Colonic mucosa (tissue), 4 donors: ENCODE data around the gene SEC31A. TPM values are rescaled to one million over a fixed set of nuclear protein-coding genes. Genes with fewer than 3 reads are reported as not detected.

ENCODE experiments used
- DNase-seq: peaks from one replicate; pipeline ENCODE4 v3.0.0-alpha.2; 2020
- H3K27ac ChIP-seq: fragments of 200-600 bp; one replicate; pipeline ENCODE4 v1.8.0; 2021
- H3K27me3 ChIP-seq: fragments of 200-600 bp; one replicate; pipeline ENCODE4 v1.8.0; 2021
- H3K36me3 ChIP-seq: fragments of 200-600 bp; one replicate; pipeline ENCODE4 v1.8.0; 2021
- H3K4me1 ChIP-seq: fragments of 200-600 bp; one replicate; pipeline ENCODE4 v1.8.0; 2021; ENCODE audit warnings: mild to moderate bottlenecking
- H3K4me3 ChIP-seq: fragments of 200-600 bp; one replicate; pipeline ENCODE4 v1.8.0; 2021
- H3K9ac ChIP-seq, 2 donors: one replicate each; pipeline ENCODE4 v1.7.0; 2013; ENCODE audit warnings: control low read depth in 2 of 2, low read depth in 2 of 2, low read length in 2 of 2
- H3K9me3 ChIP-seq: fragments of 200-600 bp; one replicate; pipeline ENCODE4 v1.8.0; 2021
- intact Hi-C: fragments of 100-400 bp; cut with DNase I; formaldehyde crosslinking; loops from one replicate; pipeline ENCODE4 v1.14.1; 2022
- total RNA-seq, 2 donors: library from RNA; stranded (reverse); fragmentation: NEBNext Ultra II Directional in 1 of 2; extraction: Animal tissue kit (Norgen Biotek cat#: 25700) in 1 of 2; gene quantifications; one replicate each; pipeline ENCODE4 v1.2.1, GENCODE V29; 2021
- TF ChIP-seq, protein P1 (sequence below): fragments of 200-600 bp; IDR thresholded peaks from one replicate; pipeline ENCODE4 v1.8.0; 2022; ENCODE audit warnings: antibody characterized with exemption, mild to moderate bottlenecking
- donor health status: healthy.
- donor health status: DM: no; HTN: no; CAD: no.
- donor health status: DM: no; HTN: no; CAD: no.

SEC31A gene
- total RNA-seq, 2 donors from 2014 or later: 158 to 188 TPM

DNA sequence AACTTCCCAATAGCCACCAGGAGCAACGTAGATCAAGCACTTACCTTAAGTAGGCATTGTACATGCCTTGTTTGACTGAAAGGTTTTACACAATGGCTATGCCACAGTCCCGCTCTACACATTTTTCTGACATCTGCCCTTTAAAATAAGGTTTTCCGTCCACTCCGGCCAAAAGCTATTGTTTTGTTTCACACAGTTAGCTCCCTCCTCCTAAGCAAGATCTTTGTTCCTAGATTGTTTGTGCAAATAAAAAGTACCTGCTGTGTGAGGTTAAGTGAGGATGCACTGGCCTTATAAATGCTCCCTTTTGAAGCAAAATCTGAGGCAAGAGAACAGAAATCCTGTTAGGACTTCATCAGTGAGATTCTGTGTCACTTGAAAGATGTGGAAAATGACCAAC, 104.1 kb downstream of the SEC31A start:
- intact Hi-C loops: no loop called here
- Histone ChIP-seq H3K9me3 (no peaks in the 10 kb centered on the region), H3K4me1 (no peaks in the 10 kb centered on the region), H3K4me3 (no peak overlapping the region), H3K36me3 (no peaks in the 10 kb centered on the region), H3K9ac (no peak overlapping the region), H3K27me3 (no peaks in the 10 kb centered on the region), H3K27ac (no peak overlapping the region)
- TF ChIP-seq, protein P1, sequence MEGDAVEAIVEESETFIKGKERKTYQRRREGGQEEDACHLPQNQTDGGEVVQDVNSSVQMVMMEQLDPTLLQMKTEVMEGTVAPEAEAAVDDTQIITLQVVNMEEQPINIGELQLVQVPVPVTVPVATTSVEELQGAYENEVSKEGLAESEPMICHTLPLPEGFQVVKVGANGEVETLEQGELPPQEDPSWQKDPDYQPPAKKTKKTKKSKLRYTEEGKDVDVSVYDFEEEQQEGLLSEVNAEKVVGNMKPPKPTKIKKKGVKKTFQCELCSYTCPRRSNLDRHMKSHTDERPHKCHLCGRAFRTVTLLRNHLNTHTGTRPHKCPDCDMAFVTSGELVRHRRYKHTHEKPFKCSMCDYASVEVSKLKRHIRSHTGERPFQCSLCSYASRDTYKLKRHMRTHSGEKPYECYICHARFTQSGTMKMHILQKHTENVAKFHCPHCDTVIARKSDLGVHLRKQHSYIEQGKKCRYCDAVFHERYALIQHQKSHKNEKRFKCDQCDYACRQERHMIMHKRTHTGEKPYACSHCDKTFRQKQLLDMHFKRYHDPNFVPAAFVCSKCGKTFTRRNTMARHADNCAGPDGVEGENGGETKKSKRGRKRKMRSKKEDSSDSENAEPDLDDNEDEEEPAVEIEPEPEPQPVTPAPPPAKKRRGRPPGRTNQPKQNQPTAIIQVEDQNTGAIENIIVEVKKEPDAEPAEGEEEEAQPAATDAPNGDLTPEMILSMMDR: no peak
- no peak for DNase-seq

DNA sequence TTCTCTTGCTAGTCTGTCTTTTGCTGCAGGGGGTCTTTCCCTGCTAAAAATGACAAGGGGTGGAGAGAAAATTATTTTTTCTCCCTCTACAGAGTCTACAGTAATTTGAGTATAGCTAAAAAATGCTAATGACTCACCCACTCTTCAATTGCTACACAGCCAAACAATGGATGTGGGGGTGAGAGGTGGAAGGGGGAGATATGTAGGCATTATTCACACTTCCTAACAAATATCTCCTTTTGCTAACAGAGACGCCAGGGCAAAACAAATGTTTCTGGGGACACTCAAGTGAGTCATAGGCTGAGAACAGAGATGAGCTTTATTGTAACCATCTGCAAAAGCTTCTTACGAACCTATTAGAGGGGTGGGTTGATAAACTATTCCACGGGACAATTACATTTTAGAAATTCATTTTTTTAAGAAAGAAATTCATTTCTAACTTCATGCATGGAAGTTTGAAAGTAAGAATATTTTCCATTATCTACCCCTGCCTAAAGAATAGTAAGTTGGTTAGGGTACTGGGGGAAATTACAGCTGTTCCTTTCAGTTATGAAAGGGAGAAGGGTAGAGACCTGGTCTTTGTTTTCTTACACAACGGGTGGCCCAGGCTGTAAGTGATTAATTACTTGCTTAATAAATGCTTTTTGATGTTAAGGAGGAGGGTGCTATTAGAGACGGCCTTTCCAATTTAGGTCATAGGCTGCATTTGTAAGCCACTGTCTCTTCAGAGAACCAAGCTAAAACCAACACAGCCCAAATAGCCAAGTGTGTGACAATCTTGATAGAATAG, 105.1 kb downstream of the SEC31A start:
- H3K36me3 ChIP-seq: no peaks in the 10 kb centered on the region
- TF ChIP-seq, protein P1: no peak
- H3K4me1 ChIP-seq: peaks cover 3% of the 10 kb centered on the region
- H3K9ac ChIP-seq: no peak overlapping the region
- H3K27me3 ChIP-seq: no peaks in the 10 kb centered on the region
- no peak for DNase-seq
- intact Hi-C loops: no loop called here
- no peak overlapping the region for H3K4me3 ChIP-seq
- H3K9me3 ChIP-seq: no peaks in the 10 kb centered on the region
- no peak overlapping the region for H3K27ac ChIP-seq

DNA sequence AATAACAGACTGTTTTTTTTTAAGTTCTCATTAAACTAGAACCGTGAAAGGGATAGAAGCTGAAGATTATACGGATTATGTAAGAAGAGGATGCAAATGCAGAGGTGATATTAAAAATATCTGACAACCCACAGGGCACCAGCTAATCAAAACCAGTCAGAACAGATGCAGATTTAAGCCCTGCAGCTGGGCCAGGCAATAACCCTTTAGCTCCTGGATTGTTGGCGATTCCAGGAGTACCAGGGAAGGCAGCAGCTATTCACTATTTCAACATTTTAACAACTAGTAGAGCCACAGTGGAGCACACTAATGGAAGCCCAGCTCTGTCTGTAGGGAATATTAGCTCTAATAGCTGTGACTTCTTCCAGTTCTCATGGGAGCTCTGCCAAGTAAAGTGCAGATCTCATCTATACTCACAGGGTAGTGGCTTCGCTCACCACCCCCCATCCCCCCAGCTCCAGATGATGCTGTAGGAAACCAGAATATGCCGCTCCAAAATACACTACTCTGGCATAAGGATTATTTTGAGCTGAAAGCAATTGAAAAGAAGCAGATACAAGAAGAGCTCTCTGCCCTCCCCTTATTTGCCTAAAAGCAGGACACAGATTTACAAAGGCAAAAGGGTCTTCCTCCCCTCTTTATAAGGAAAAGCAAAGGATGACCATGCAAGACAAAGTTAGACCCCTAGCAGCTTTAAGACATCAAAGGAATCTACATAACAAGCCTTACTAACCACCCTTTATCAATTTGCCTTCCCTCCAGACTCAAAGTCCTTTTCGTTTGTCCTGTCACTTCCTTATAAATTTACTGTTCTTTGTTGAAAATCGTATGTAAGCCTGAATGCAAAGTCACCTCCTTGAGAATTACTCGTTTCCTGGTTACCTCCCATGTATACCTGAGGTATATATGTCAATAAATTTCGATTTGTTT, 106.0 kb downstream of the SEC31A start:
- Histone ChIP-seq H3K27me3 (no peaks in the 10 kb centered on the region), H3K36me3 (no peaks in the 10 kb centered on the region), H3K9ac (no peak overlapping the region), H3K9me3 (no peaks in the 10 kb centered on the region), H3K4me1 (peaks cover 5% of the 10 kb centered on the region), H3K4me3 (no peak overlapping the region), H3K27ac (no peak overlapping the region)
- TF ChIP-seq, protein P1: no peak
- intact Hi-C loops: no loop called here
- no peak for DNase-seq

DNA sequence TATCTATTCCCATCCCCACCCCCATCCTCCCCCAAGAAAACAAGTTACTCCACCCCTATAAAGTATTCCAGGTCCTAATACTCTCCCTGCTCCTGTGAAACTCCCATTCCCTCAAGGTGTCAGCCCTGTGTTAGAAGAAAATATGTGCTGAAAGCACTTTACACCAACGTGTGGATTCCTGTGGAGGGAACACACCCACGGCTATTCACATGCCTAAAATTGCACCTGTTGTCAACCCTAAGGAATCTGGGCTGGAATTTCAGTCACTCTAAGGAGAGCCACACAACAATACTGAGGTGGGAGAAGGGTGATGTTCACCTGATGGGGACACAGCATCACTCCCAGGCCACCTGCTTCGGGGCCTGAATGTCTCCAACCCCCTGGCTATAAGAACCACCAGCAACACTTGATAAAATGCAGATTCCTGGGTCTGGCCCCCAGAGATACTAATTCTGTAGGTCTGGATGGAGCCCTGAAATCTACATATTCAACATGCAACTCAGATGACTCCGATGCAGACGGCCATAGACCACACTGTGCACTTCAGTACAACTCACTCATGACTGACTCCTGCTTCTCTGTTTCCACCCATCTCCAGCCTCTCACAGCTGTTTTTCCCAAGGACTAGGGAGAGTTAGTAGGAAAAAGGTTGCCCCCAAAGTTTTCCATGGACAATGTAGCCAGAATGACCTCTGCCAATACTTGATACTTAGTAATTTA, 108.2 kb downstream of the SEC31A start:
- no peaks in the 10 kb centered on the region for H3K27me3 ChIP-seq
- no peak overlapping the region for H3K4me3 ChIP-seq
- H3K9me3 ChIP-seq: no peaks in the 10 kb centered on the region
- peaks cover 5% of the 10 kb centered on the region for H3K4me1 ChIP-seq
- no peaks in the 10 kb centered on the region for H3K36me3 ChIP-seq
- H3K27ac ChIP-seq: no peak overlapping the region
- H3K9ac ChIP-seq: no peak overlapping the region
- intact Hi-C loops: no loop called here
- TF ChIP-seq, protein P1: no peak
- no peak for DNase-seq

DNA sequence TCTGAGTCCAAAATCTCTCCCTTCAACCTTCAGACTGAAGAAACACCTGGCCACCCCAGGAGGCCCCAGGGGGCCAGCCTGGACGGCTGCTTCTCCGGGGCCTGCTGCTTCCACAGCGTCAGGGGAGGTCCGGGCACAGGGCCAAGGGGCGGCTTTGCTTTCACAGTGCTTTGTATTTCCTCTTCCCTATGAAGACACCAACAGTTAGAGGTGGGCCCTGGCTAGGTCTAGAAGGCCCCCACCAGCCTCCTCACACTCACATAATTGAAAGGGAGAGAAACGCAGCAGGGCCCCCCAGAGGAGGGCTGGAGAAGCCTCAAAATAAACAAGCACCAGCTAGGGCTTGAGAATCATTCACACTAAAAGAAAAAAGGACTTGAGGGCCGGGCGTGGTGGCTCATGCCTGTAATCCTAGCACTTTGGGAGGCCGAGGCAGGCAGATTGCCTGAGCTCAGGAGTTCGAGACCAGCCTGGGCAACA, 110.2 kb downstream of the SEC31A start:
- Histone ChIP-seq H3K27ac (no peak overlapping the region), H3K9ac (no peak overlapping the region), H3K36me3 (no peaks in the 10 kb centered on the region), H3K9me3 (no peaks in the 10 kb centered on the region), H3K4me3 (no peak overlapping the region), H3K4me1 (peaks cover 5% of the 10 kb centered on the region), H3K27me3 (no peaks in the 10 kb centered on the region)
- TF ChIP-seq, protein P1: no peak
- intact Hi-C loops: no loop called here
- DNase-seq: peak; percentile 76
